GM20000 (cell line): ENCODE data around the gene ATF1.

Experiments used
- DNase-seq: peaks from one replicate; pipeline ENCODE4 v3.0.0; 2012; ENCODE audit warnings: low spot score
- TF ChIP-seq, protein P1 (sequence below): IDR thresholded peaks from 2 replicates; pipeline ENCODE4 v1.5.1; 2012; ENCODE audit warnings: mild to moderate bottlenecking, control low read depth; ENCODE audit errors: extremely low read depth, missing control alignments

Gene ATF1

DNA sequence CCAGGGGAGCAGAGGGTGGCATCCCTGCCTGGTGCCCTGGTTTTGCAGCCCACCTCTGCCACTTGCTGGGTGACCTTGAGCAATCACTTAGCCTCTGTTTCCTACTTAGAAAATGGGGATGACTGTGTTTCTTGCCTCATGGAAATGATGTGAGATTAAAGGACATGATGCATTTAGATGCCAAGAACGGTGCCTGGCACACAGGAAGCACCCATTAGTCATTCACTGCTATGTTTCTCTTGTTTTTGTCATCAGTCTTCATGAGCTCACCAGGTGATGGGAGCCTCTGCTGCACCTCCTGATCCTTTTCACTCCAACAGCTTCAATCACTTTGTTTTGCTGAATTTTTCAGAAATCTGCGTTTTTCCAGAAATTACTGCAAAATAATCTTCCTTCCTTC lies 23.6 kb upstream of the ATF1 start:
- DNase-seq, result no peak
- TF ChIP-seq, protein P1, sequence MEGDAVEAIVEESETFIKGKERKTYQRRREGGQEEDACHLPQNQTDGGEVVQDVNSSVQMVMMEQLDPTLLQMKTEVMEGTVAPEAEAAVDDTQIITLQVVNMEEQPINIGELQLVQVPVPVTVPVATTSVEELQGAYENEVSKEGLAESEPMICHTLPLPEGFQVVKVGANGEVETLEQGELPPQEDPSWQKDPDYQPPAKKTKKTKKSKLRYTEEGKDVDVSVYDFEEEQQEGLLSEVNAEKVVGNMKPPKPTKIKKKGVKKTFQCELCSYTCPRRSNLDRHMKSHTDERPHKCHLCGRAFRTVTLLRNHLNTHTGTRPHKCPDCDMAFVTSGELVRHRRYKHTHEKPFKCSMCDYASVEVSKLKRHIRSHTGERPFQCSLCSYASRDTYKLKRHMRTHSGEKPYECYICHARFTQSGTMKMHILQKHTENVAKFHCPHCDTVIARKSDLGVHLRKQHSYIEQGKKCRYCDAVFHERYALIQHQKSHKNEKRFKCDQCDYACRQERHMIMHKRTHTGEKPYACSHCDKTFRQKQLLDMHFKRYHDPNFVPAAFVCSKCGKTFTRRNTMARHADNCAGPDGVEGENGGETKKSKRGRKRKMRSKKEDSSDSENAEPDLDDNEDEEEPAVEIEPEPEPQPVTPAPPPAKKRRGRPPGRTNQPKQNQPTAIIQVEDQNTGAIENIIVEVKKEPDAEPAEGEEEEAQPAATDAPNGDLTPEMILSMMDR, result no peak

DNA sequence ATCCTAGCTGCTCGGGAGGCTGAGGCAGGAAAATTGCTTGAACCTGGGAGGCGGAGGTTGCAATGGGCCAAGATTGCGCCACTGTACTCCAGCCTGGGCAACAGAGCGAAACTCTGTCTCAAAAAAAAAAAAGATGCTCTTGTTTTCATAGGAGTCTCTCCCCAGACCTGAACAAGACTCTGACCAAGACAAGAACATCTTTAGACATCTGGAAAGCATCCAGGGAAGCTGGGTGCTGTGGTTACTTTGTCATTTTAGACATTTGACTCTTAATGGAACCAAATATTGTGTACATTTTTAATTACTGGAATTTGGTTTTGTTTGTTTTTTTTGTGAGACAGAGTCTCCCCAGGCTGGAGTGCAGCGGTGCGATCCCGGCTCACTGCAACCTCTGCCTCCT lies 21.1 kb upstream of the ATF1 start:
- TF ChIP-seq, protein P1, result no peak
- DNase-seq, result no peak

DNA sequence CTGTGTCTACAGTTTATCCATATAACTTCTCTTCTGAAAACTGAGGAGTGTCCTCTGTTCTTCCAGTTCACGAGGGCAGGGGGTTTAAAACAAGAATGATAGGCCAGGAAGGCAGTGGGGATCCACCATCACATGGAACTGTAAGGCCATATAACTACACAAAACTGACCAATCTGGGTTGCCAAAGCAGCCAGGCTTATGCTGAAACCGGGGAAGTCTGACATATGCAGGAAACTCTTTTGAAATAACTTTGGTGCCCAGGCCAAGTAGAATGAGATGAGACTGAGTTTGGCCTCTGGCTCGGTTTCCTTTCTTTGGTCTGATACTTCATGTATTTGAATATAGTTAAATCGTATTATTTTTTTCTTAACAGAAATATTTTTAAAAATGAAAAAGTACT lies 18.0 kb upstream of the ATF1 start:
- TF ChIP-seq, protein P1, result no peak
- DNase-seq, result no peak

DNA sequence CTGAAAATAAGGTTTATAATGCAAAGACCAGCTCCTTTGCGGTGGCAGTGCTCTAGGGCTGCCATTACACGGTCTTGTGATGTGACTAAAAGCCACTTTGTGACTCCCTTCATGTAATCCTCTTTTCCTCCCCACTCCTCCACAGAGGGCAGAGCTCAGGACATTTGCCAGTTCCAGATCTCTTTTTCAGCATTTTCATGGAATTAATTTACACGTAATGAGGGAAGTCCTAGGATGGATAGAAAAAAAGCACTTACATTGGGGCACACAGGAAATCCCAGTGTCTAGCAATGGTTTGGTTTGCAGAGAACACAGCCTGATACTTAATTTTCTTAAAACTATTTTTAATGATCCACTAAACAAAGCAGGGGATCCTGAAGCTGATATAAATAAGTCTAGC lies 17.5 kb upstream of the ATF1 start:
- no peak for DNase-seq
- TF ChIP-seq, protein P1, result no peak

DNA sequence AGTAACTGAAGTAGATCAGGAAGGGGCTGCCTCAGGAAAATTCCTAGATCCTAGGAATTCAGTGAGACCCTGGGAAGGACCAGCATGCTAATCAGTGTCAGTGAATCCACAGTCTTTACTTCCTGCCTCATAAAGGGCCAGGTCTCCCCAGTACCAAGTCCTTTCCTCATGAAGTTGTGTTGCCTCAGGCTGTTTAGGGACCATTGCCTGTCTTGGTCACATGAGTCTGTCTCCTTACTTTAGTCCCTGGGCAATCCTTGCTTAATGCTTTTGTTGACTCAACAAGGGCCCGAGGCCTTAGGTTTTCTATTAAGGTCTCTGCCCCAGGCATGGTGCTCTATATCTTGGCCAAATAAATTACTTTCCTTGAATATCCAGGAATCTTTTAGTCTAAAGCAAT lies 16.1 kb upstream of the ATF1 start:
- TF ChIP-seq, protein P1, result no peak
- DNase-seq, result no peak

DNA sequence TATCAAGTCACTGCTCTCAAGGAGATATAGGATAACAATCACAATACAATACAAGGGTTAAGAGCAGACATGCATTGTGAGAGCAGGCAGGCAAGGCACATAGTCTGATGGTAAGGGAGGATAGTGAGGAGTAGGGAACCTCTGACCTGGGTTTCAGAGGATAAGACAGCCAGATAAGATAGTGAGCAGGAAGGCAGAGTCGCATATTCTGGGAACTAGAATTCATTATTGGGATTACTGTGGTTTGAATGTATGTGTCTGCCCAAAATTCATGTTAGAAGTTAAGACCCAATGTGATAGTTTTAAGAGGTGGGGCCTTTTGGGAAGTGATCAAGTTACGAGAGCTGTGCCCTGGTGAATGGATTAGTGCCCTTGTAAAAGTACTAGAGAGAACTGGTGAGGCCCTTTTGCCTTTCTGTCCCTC lies 14.4 kb upstream of the ATF1 start:
- TF ChIP-seq, protein P1, result no peak
- no peak for DNase-seq

DNA sequence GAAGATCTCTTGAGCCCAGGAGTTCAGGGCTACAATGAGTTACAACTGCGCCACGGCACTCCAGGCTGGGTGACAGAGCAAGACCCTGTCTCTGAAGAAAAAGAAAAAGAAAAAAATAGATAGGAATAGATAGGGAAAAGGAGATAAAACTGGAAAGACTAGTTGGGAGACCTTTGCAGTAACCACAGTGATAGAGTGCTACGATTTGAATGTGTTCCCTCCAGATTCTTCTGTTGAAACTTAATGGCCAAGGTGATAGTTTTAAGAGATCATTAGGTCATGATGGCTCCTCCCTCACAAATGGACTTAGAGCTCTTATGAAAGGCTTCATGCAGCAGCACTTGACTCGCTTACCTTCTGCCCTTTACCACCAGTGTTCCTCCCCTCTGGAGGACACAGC lies 13.5 kb upstream of the ATF1 start:
- TF ChIP-seq, protein P1, result no peak
- DNase-seq, result no peak
